SJSA1 (cell line): ENCODE measurements around the gene EPB41L2. TPM values are rescaled to one million over a fixed set of nuclear protein-coding genes. Genes with fewer than 3 reads are reported as not detected.

Experiments used
- DNase-seq, 2 experiments: peaks; one replicate each; pipeline ENCODE4 v3.0.0-alpha.2; 2015 to 2020; ENCODE audit warnings: low spot score in 2 of 2, low read depth in 1 of 2
- H3K27ac ChIP-seq: fragments of 250-450 bp; sonication (Bioruptor Pico); 2 replicates; pipeline ENCODE4 v1.5.1; 2020; ENCODE audit warnings: mild to moderate bottlenecking, moderate library complexity
- H3K27me3 ChIP-seq: fragments of 250-450 bp; sonication (Bioruptor Pico); replicated peaks from 2 replicates; pipeline ENCODE4 v1.5.1; 2020; ENCODE audit warnings: mild to moderate bottlenecking, moderate library complexity
- H3K36me3 ChIP-seq: fragments of 250-450 bp; sonication (Bioruptor Pico); 2 replicates; pipeline ENCODE4 v1.5.1; 2020; ENCODE audit warnings: mild to moderate bottlenecking
- H3K4me1 ChIP-seq: fragments of 250-450 bp; sonication (Bioruptor Pico); replicated peaks from 2 replicates; pipeline ENCODE4 v1.6.1; 2021; ENCODE audit warnings: mild to moderate bottlenecking
- H3K4me3 ChIP-seq: fragments of 250-450 bp; sonication (Bioruptor Pico); 2 replicates; pipeline ENCODE4 v1.5.1; 2020; ENCODE audit warnings: mild to moderate bottlenecking
- H3K9me3 ChIP-seq: fragments of 250-450 bp; sonication (Bioruptor Pico); replicated peaks from 2 replicates; pipeline ENCODE4 v1.5.1; 2020; ENCODE audit warnings: mild to moderate bottlenecking
- total RNA-seq: library from RNA; depleted of rRNA; stranded (reverse); fragments of >200 nt; shearing (Covaris generic); gene quantifications from 2 replicates; pipeline ENCODE4 v1.2.3, GENCODE V29; 2014

EPB41L2 gene
- total RNA-seq, 1 experiment from 2014 or later, result 73.6 TPM

GRCh38 chr6:130967502-130968445, 95.3 kb downstream of the EPB41L2 start:
- Histone ChIP-seq H3K4me3 (no peak overlapping the region), H3K36me3 (no peaks in the 10 kb centered on the region), H3K27ac (peak overlapping the region; percentile 35), H3K4me1 (peaks cover 63% of the 10 kb centered on the region), H3K27me3 (no peaks in the 10 kb centered on the region), H3K9me3 (no peaks in the 10 kb centered on the region)
- peak in 1 of 2 experiments; percentile 36 for DNase-seq

DNA sequence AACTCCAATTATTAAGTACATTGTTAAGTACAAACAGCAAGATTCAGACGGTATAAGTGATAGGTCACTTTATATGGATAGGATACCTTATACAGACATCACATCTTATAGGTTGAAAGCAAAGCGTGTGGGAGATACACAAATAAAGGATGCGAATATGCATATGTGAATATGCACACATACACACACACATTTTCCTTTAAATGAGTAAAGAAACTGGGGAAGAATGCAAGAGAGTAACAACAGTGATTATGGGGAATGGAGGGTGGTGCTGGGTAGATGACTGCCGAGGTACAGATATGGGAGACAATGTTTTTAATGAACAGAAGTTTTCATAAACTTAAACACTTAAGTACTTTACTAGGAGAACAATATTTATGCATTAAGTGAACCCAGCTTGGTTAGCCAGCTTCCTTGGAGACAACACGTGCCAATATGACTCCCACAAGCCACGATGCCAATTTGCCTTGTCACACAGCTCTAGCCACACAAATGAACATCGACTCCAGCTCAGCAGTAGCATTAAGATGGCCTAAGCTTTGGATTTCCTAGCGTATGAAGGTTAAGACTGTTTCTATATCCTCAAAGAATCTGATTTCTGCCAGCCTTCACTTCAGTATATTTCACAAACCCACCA, 96.6 kb downstream of the EPB41L2 start:
- Histone ChIP-seq H3K27ac (no peak overlapping the region), H3K36me3 (0 out of 2 replicates have a peak, but pooled peaks cover 2% of the 10 kb centered on the region), H3K9me3 (no peaks in the 10 kb centered on the region), H3K4me3 (no peak overlapping the region), H3K27me3 (no peaks in the 10 kb centered on the region), H3K4me1 (peaks cover 63% of the 10 kb centered on the region)
- no peak for DNase-seq

GRCh38 chr6:130965656-130966055, 97.4 kb downstream of the EPB41L2 start:
- H3K27ac ChIP-seq, result no peak overlapping the region
- H3K27me3 ChIP-seq, result no peaks in the 10 kb centered on the region
- no peak overlapping the region for H3K4me3 ChIP-seq
- peak in 1 of 2 experiments; percentile 54 for DNase-seq
- H3K9me3 ChIP-seq, result no peaks in the 10 kb centered on the region
- peaks cover 55% of the 10 kb centered on the region for H3K4me1 ChIP-seq
- H3K36me3 ChIP-seq, result 0 out of 2 replicates have a peak, but pooled peaks cover 2% of the 10 kb centered on the region

DNA sequence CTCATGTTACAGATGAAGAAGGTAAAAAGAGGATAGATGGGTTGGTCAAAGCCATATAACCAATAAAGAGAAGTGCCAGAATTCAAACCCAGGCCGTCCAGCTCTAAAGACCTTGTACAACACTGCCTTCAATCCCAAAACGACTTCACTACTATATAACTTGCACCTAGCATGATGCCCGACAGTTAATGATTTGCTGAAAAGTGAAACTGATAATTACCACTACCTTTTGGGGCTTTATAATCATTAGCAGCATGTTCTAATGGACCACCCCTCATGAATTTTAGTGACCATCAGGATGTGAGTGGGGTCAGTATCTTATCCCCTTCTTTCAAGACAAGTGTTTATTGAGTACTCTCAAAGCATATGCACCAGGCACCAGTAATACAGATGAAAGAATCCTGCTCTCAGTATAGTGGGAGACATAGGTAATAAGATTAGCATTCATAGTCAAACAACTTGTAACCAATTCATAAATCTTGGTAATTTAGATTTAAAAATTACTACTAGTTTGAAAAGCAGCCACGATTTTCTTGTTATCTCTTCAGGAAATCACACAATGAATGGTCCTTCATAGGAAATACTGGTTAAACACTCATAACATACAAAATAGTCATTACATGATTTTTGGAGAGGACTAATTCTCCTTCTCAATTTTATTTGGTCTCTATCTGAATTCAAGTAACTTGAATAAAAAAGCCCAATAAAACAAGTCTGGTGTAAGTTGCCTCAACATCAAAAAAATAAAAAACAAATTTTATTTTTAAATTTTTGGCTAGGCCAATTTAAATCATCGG, 98.0 kb downstream of the EPB41L2 start:
- Histone ChIP-seq H3K27me3 (no peaks in the 10 kb centered on the region), H3K27ac (no peak overlapping the region), H3K36me3 (0 out of 2 replicates have a peak, but pooled peaks cover 2% of the 10 kb centered on the region), H3K4me3 (no peak overlapping the region), H3K9me3 (no peaks in the 10 kb centered on the region), H3K4me1 (peaks cover 48% of the 10 kb centered on the region)
- no peak for DNase-seq

- Histone ChIP-seq H3K27ac (no peak overlapping the region), H3K4me3 (no peak overlapping the region), H3K27me3 (no peaks in the 10 kb centered on the region), H3K9me3 (no peaks in the 10 kb centered on the region), H3K36me3 (0 out of 2 replicates have a peak, but pooled peaks cover 2% of the 10 kb centered on the region), H3K4me1 (peaks cover 50% of the 10 kb centered on the region)
- DNase-seq, result no peak
Measured at GRCh38 chr6:130964289-130964688, 98.8 kb downstream of the EPB41L2 start.

- no peak overlapping the region for H3K27ac ChIP-seq
- no peaks in the 10 kb centered on the region for H3K9me3 ChIP-seq
- no peak overlapping the region for H3K4me3 ChIP-seq
- H3K36me3 ChIP-seq, result peaks cover 4% of the 10 kb centered on the region; the same call in 1 of the 2 replicates
- H3K27me3 ChIP-seq, result no peaks in the 10 kb centered on the region
- DNase-seq, result no peak
- peaks cover 50% of the 10 kb centered on the region for H3K4me1 ChIP-seq
Measured at GRCh38 chr6:130962966-130963365, 100.1 kb downstream of the EPB41L2 start.

DNA sequence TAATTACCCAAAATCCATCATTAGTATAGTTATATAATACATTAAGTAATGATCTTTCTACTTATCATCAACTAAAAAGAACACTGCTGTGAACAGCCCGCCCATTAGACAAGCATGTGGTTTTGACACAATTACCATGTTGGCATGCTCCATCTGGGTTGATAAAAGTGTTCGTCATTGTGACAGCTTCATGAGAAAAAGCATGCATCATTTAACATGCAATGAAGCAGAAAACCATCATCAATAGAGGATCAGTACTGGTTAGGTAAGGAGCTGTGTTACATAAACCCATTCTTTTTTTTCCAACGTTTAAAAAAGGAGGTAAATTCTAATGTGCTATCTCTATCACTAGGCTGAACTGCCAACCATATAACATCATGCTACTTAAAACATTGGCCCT, 101.9 kb downstream of the EPB41L2 start:
- Histone ChIP-seq H3K27ac (no peak overlapping the region), H3K4me1 (peaks cover 35% of the 10 kb centered on the region), H3K9me3 (no peaks in the 10 kb centered on the region), H3K4me3 (no peak overlapping the region), H3K36me3 (peaks cover 9% of the 10 kb centered on the region), H3K27me3 (no peaks in the 10 kb centered on the region)
- no peak for DNase-seq

- Histone ChIP-seq H3K27ac (no peak overlapping the region), H3K27me3 (no peaks in the 10 kb centered on the region), H3K4me3 (no peak overlapping the region), H3K9me3 (no peaks in the 10 kb centered on the region), H3K4me1 (peaks cover 23% of the 10 kb centered on the region), H3K36me3 (peaks cover 17% of the 10 kb centered on the region)
- DNase-seq, result no peak
Measured at GRCh38 chr6:130959951-130960350, 103.1 kb downstream of the EPB41L2 start.

DNA sequence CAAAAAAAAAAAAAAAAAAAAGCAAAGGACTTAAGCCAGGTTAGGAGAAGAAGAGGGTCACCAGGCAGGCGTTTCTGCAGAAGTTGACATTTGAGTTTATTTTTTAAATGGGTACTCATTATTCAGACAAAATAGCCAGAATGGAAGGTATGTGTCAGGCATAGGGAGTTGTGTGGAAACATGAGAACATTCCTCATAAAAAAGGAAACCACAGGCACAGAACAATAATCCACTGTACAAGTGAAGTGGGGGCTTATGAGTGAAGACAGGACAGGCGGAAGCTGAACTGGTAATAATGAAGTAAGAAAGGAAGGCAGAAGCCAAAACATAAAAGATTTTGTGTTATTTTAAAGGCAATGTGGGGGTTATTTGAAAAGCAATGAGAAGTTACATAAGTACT, 104.6 kb downstream of the EPB41L2 start:
- Histone ChIP-seq H3K9me3 (no peaks in the 10 kb centered on the region), H3K4me3 (no peak overlapping the region), H3K27me3 (no peaks in the 10 kb centered on the region), H3K36me3 (peaks cover 27% of the 10 kb centered on the region), H3K4me1 (peaks cover 21% of the 10 kb centered on the region), H3K27ac (no peak overlapping the region)
- no peak for DNase-seq

DNA sequence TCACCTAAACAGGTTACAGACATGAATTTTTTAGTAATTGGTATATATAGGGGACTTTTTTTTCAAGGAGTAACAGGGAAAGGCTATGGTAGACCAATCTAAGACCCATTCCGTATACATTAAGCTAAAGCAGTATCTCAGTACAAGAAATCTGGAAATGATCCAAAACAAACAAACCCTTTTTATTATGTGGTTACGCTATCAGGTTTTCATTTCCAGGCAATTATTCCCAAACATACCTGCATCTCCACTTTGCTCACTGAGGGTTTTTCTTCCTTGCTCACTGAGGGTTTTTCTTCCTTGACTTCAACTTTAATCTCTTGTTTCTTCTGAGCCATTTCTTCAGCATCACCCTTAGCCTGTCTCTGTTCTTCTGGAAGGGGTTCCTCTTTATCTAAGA, 107.3 kb downstream of the EPB41L2 start:
- H3K4me3 ChIP-seq, result no peak overlapping the region
- no peak for DNase-seq
- no peak overlapping the region for H3K27ac ChIP-seq
- H3K27me3 ChIP-seq, result no peaks in the 10 kb centered on the region
- H3K36me3 ChIP-seq, result peaks cover 39% of the 10 kb centered on the region
- no peaks in the 10 kb centered on the region for H3K9me3 ChIP-seq
- peaks cover 21% of the 10 kb centered on the region for H3K4me1 ChIP-seq

GRCh38 chr6:130949553-130949952, 113.5 kb downstream of the EPB41L2 start:
- no peak overlapping the region for H3K27ac ChIP-seq

DNA sequence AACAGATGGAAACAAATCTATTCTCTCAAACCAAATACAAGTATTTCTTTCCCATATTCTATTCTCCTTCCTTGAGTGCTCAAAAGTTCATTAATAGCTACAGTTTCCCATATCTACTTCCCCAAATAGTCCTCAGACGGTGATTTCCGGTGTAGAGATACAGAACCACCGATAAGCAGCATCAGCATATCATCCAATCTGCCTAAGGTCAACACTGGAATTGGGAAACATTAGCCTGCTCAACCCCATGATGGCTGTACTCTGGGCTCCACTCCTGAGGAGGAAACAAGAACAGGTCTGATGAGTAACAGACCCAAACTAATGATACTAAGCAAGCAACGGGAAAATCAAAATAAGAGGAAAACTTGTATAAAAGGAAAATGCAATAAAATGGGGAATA, 115.6 kb downstream of the EPB41L2 start:
- H3K36me3 ChIP-seq, result peaks cover 9% of the 10 kb centered on the region

More at GRCh38 chr6:130949553-130949952, 113.5 kb downstream of the EPB41L2 start:
- Histone ChIP-seq H3K4me1 (peaks cover 29% of the 10 kb centered on the region), H3K36me3 (peaks cover 20% of the 10 kb centered on the region), H3K9me3 (no peaks in the 10 kb centered on the region), H3K27me3 (no peaks in the 10 kb centered on the region), H3K4me3 (no peak overlapping the region)
- DNase-seq, result no peak

GRCh38 chr6:130946076-130946475, 117.0 kb downstream of the EPB41L2 start:
- no peaks in the 10 kb centered on the region for H3K9me3 ChIP-seq
- H3K36me3 ChIP-seq, result 0 out of 2 replicates have a peak, but pooled peaks cover 3% of the 10 kb centered on the region
- H3K27me3 ChIP-seq, result no peaks in the 10 kb centered on the region
- peaks cover 43% of the 10 kb centered on the region for H3K4me1 ChIP-seq
- no peak for DNase-seq
- no peak overlapping the region for H3K4me3 ChIP-seq
- H3K27ac ChIP-seq, result peak overlapping the region; percentile 65

More for the DNA sequence above, 115.6 kb downstream of the EPB41L2 start:
- H3K27me3 ChIP-seq, result no peaks in the 10 kb centered on the region
- H3K27ac ChIP-seq, result no peak overlapping the region
- DNase-seq, result no peak
- peaks cover 43% of the 10 kb centered on the region for H3K4me1 ChIP-seq
- H3K4me3 ChIP-seq, result no peak overlapping the region
- no peaks in the 10 kb centered on the region for H3K9me3 ChIP-seq
